ENCODE data around the gene ZNF143.
"Not testable (repeated sequence)": the region's sequence is repeated elsewhere in the genome, so short reads cannot be mapped to it uniquely, and the experiment has no call there.

Gene ZNF143

GRCh38 chr11:9495803-9496514 is 35.1 kb downstream of the ZNF143 start:
- DNase-seq (ENCODE audit: low read depth, low spot score): no peak

- no peak for DNase-seq (ENCODE audit: low read depth, low spot score)
Observed at GRCh38 chr11:9498457-9499078, 37.8 kb downstream of the ZNF143 start.

GRCh38 chr11:9506489-9507276 is 45.9 kb downstream of the ZNF143 start:
- DNase-seq (ENCODE audit: low read depth, low spot score): peak; percentile 65

- DNase-seq (ENCODE audit: low read depth, low spot score): no peak
Observed at GRCh38 chr11:9507277-9507580, 46.4 kb downstream of the ZNF143 start.

GRCh38 chr11:9509041-9509440 is 48.2 kb downstream of the ZNF143 start:
- no peak for DNase-seq (ENCODE audit: low read depth, low spot score)

GRCh38 chr11:9512370-9513019 is 51.7 kb downstream of the ZNF143 start:
- DNase-seq (ENCODE audit: low read depth, low spot score): no peak

- DNase-seq (ENCODE audit: low read depth, low spot score): not testable (repeated sequence)
Observed at GRCh38 chr11:9514576-9514975, 53.8 kb downstream of the ZNF143 start.

- DNase-seq (ENCODE audit: low read depth, low spot score): no peak
Observed at GRCh38 chr11:9516113-9516512, 55.3 kb downstream of the ZNF143 start.

GRCh38 chr11:9518835-9519410 is 58.1 kb downstream of the ZNF143 start:
- no peak for DNase-seq (ENCODE audit: low read depth, low spot score)

GRCh38 chr11:9524001-9524400 is 63.2 kb downstream of the ZNF143 start:
- no peak for DNase-seq (ENCODE audit: low read depth, low spot score)

GRCh38 chr11:9525116-9525515 is 64.3 kb downstream of the ZNF143 start:
- DNase-seq (ENCODE audit: low read depth, low spot score): no peak

GRCh38 chr11:9527481-9528135 is 66.8 kb downstream of the ZNF143 start:
- no peak for DNase-seq (ENCODE audit: low read depth, low spot score)

- DNase-seq (ENCODE audit: low read depth, low spot score): no peak
Observed at GRCh38 chr11:9528136-9528501, 67.3 kb downstream of the ZNF143 start.

GRCh38 chr11:9528573-9529333 is 67.9 kb downstream of the ZNF143 start:
- no peak for DNase-seq (ENCODE audit: low read depth, low spot score)

- DNase-seq (ENCODE audit: low read depth, low spot score): no peak
Observed at GRCh38 chr11:9529334-9529650, 68.5 kb downstream of the ZNF143 start.

GRCh38 chr11:9530020-9530621 is 69.3 kb downstream of the ZNF143 start:
- no peak for DNase-seq (ENCODE audit: low read depth, low spot score)

- no peak for DNase-seq (ENCODE audit: low read depth, low spot score)
Observed at GRCh38 chr11:9530901-9531625, 70.3 kb downstream of the ZNF143 start.

GRCh38 chr11:9533058-9533457 is 72.2 kb downstream of the ZNF143 start:
- DNase-seq (ENCODE audit: low read depth, low spot score): no peak

- no peak for DNase-seq (ENCODE audit: low read depth, low spot score)
Observed at GRCh38 chr11:9533736-9534473, 73.1 kb downstream of the ZNF143 start.

All from smooth muscle cell of the brain vasculature (primary cell).